Stimulated activated CD8-positive, alpha-beta memory T cell treated with anti-CD3 and anti-CD28 coated beads, Interleukin-12 subunit alpha, Interleukin-12 subunit beta, amount 100 ng/mL, for 1 hour (primary cell): ENCODE measurements around the gene KCTD6.
A peak's percentile ranks its signal among the peaks of the same experiment; 100 is the strongest.

Experiments used
- DNase-seq: peaks from one replicate; pipeline ENCODE4 v3.0.0-alpha.2; 2020; ENCODE audit warnings: low read depth

Gene KCTD6

GRCh38 chr3:58491506-58492402, at the start of gene KCTD6:
Gene KCTD6 (plus strand): TSS chr3:58492096. CDS start chr3:58498756, 6,660 bp downstream.
- peak; percentile 70 for DNase-seq

- no peak for DNase-seq
Observed at GRCh38 chr3:58452176-58452575, 39.7 kb upstream of the KCTD6 start.

GRCh38 chr3:58459160-58459559, 32.7 kb upstream of the KCTD6 start:
- no peak for DNase-seq

- DNase-seq: no peak
Observed at GRCh38 chr3:58462829-58463180, 29.1 kb upstream of the KCTD6 start.

GRCh38 chr3:58463181-58463941, 28.5 kb upstream of the KCTD6 start:
- DNase-seq: peak; percentile 67

- no peak for DNase-seq
Observed at GRCh38 chr3:58463942-58464271, 28.0 kb upstream of the KCTD6 start.

- DNase-seq: no peak
Observed at GRCh38 chr3:58464866-58465265, 27.0 kb upstream of the KCTD6 start.

- DNase-seq: no peak
Observed at GRCh38 chr3:58466899-58467563, 24.9 kb upstream of the KCTD6 start.

- DNase-seq: no peak
Observed at GRCh38 chr3:58469096-58469495, 22.8 kb upstream of the KCTD6 start.

GRCh38 chr3:58470363-58471024, 21.4 kb upstream of the KCTD6 start:
- DNase-seq: no peak

- no peak for DNase-seq
Observed at GRCh38 chr3:58471025-58471887, 20.6 kb upstream of the KCTD6 start.

GRCh38 chr3:58473275-58473674, 18.6 kb upstream of the KCTD6 start:
- no peak for DNase-seq

GRCh38 chr3:58474348-58474911, 17.5 kb upstream of the KCTD6 start:
- no peak for DNase-seq

GRCh38 chr3:58474967-58475578, 16.8 kb upstream of the KCTD6 start:
- no peak for DNase-seq

- no peak for DNase-seq
Observed at GRCh38 chr3:58478781-58479180, 13.1 kb upstream of the KCTD6 start.

- DNase-seq: no peak
Observed at GRCh38 chr3:58480309-58480708, 11.6 kb upstream of the KCTD6 start.

- DNase-seq: no peak
Observed at GRCh38 chr3:58482917-58483636, 8.8 kb upstream of the KCTD6 start.

- DNase-seq: no peak
Observed at GRCh38 chr3:58484045-58484721, 7.7 kb upstream of the KCTD6 start.

GRCh38 chr3:58484722-58485069, 7.2 kb upstream of the KCTD6 start:
- DNase-seq: no peak
